Osteocyte (in vitro differentiated cells): ENCODE results near the gene SYNPO2. TPM values are rescaled to one million over a fixed set of nuclear protein-coding genes. Genes with fewer than 3 reads are reported as not detected.
A peak's percentile ranks its signal among the peaks of the same experiment; 100 is the strongest.

Experiments used
- DNase-seq: peaks from one replicate; pipeline ENCODE4 v3.0.0; 2021; ENCODE audit warnings: mixed read lengths; ENCODE audit not compliant: unreplicated experiment; ENCODE audit errors: extremely low spot score
- H3K27ac Mint-ChIP-seq: one replicate; pipeline ENCODE4 v1.8.0; 2021; ENCODE audit warnings: mild to moderate bottlenecking, mixed read lengths; ENCODE audit not compliant: unreplicated experiment
- H3K27me3 Mint-ChIP-seq: one replicate; pipeline ENCODE4 v1.8.0; 2021; ENCODE audit warnings: mixed read lengths; ENCODE audit not compliant: unreplicated experiment
- H3K36me3 Mint-ChIP-seq: one replicate; pipeline ENCODE4 v1.8.0; 2021; ENCODE audit warnings: mixed read lengths; ENCODE audit not compliant: unreplicated experiment
- H3K4me1 Mint-ChIP-seq: one replicate; pipeline ENCODE4 v1.8.0; 2021; ENCODE audit warnings: mixed read lengths; ENCODE audit not compliant: unreplicated experiment
- H3K4me3 Mint-ChIP-seq: one replicate; pipeline ENCODE4 v1.8.0; 2021; ENCODE audit warnings: mild to moderate bottlenecking, moderate library complexity, mixed read lengths; ENCODE audit not compliant: unreplicated experiment
- H3K9me3 Mint-ChIP-seq: one replicate; pipeline ENCODE4 v1.8.0; 2021; ENCODE audit warnings: mixed read lengths; ENCODE audit not compliant: unreplicated experiment
- CTCF ChIP-seq: fragments of 200-600 bp; sonication (generic); IDR thresholded peaks from 2 replicates; pipeline ENCODE4 v1.5.0; 2021; ENCODE audit warnings: antibody characterized with exemption, mild to moderate bottlenecking, moderate library complexity
- total RNA-seq: library from RNA; stranded (reverse); gene quantifications from 2 replicates; pipeline ENCODE4 v1.2.1, GENCODE V29; 2021

The SYNPO2 gene
- total RNA-seq, 1 donor from 2014 or later = 4.1 TPM

GRCh38 chr4:118846979-118847378, 41.7 kb upstream of the SYNPO2 start:
- peaks cover 16% of the 10 kb centered on the region for H3K4me1 Mint-ChIP-seq
- H3K4me3 Mint-ChIP-seq = no peak overlapping the region
- TF ChIP-seq CTCF = no peak
- no peaks in the 10 kb centered on the region for H3K36me3 Mint-ChIP-seq
- H3K9me3 Mint-ChIP-seq = no peaks in the 10 kb centered on the region
- no peak for DNase-seq
- no peak overlapping the region for H3K27ac Mint-ChIP-seq
- H3K27me3 Mint-ChIP-seq = no peaks in the 10 kb centered on the region

- DNase-seq = no peak
- no peak overlapping the region for H3K27ac Mint-ChIP-seq
- no peak for TF ChIP-seq CTCF
- peaks cover 13% of the 10 kb centered on the region for H3K4me1 Mint-ChIP-seq
- no peaks in the 10 kb centered on the region for H3K9me3 Mint-ChIP-seq
- no peak overlapping the region for H3K4me3 Mint-ChIP-seq
- H3K27me3 Mint-ChIP-seq = no peaks in the 10 kb centered on the region
- no peaks in the 10 kb centered on the region for H3K36me3 Mint-ChIP-seq
Observed at GRCh38 chr4:118848242-118848641, 40.4 kb upstream of the SYNPO2 start.

GRCh38 chr4:118848901-118849300, 39.8 kb upstream of the SYNPO2 start:
- no peak overlapping the region for H3K27ac Mint-ChIP-seq
- DNase-seq = no peak
- H3K4me1 Mint-ChIP-seq = peaks cover 13% of the 10 kb centered on the region
- no peak for TF ChIP-seq CTCF
- H3K27me3 Mint-ChIP-seq = no peaks in the 10 kb centered on the region
- H3K36me3 Mint-ChIP-seq = no peaks in the 10 kb centered on the region
- H3K9me3 Mint-ChIP-seq = no peaks in the 10 kb centered on the region
- H3K4me3 Mint-ChIP-seq = no peak overlapping the region

- Mint-ChIP-seq H3K27ac (peak overlapping the region; percentile 88), H3K4me3 (peak overlapping the region; percentile 79)
Observed at GRCh38 chr4:118849867-118850487, 38.7 kb upstream of the SYNPO2 start.

More at GRCh38 chr4:118849867-118850487, 38.7 kb upstream of the SYNPO2 start:
- no peaks in the 10 kb centered on the region for H3K27me3 Mint-ChIP-seq
- no peak for TF ChIP-seq CTCF
- DNase-seq = no peak
- H3K4me1 Mint-ChIP-seq = peaks cover 13% of the 10 kb centered on the region
- no peaks in the 10 kb centered on the region for H3K9me3 Mint-ChIP-seq
- H3K36me3 Mint-ChIP-seq = no peaks in the 10 kb centered on the region
